Transverse colon (tissue), 4 donors: ENCODE data around the gene CCPG1.

Experiments used
- EP300 ChIP-seq: sonication (generic); formaldehyde crosslinking; IDR thresholded peaks from one replicate; pipeline ENCODE4 v1.6.1; 2017; ENCODE audit warnings: antibody characterized with exemption, low read depth
- POLR2AphosphoS5 ChIP-seq, 3 donors: sonication (generic); formaldehyde crosslinking; IDR thresholded peaks; one replicate each; pipeline ENCODE4 v1.6.1; 2016; ENCODE audit warnings: antibody characterized with exemption in 3 of 3
- TF ChIP-seq, protein P1 (sequence below), 5 experiments: fragments of 200-600 bp in 3 of 5; fragments of 450-650 bp in 2 of 5; sonication (generic) in 3 of 5; IDR thresholded peaks; 1 replicate in 2 of 5; 2 replicates in 3 of 5; pipeline ENCODE4 v1.5.1; 2016 to 2017; ENCODE audit warnings: antibody characterized with exemption in 5 of 5, inconsistent platforms in 3 of 5, mild to moderate bottlenecking in 2 of 5, moderate library complexity in 1 of 5

DNA sequence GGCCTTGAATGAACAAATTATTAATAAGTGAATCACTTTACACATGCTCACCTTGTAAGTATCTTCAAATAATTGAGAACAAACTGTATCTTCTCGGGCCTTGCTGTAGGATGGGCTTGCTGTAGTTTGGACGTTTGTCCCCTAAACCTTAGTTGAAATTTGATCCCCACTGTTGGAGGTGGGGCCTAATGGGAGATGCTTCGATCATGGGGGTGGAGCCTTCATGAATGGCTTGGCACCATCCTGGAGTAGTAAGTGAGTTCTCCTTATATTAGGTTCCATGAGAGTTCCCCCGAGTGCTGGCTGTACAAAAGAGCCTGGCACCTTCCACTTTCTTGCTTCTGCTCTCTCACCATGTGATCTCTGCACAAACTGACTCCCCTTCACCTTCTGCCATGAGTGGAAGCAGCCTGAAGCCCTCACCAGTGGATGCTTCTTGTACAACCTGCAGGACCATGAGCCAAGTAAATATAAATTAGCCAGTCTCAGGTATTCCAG lies 59.8 kb downstream of the CCPG1 start:
- TF ChIP-seq, protein P1, sequence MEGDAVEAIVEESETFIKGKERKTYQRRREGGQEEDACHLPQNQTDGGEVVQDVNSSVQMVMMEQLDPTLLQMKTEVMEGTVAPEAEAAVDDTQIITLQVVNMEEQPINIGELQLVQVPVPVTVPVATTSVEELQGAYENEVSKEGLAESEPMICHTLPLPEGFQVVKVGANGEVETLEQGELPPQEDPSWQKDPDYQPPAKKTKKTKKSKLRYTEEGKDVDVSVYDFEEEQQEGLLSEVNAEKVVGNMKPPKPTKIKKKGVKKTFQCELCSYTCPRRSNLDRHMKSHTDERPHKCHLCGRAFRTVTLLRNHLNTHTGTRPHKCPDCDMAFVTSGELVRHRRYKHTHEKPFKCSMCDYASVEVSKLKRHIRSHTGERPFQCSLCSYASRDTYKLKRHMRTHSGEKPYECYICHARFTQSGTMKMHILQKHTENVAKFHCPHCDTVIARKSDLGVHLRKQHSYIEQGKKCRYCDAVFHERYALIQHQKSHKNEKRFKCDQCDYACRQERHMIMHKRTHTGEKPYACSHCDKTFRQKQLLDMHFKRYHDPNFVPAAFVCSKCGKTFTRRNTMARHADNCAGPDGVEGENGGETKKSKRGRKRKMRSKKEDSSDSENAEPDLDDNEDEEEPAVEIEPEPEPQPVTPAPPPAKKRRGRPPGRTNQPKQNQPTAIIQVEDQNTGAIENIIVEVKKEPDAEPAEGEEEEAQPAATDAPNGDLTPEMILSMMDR (IDR thresholded peaks at IDR 0.05), result no peak
- no peak for TF ChIP-seq POLR2AphosphoS5 (IDR thresholded peaks at IDR 0.05)
- no peak for TF ChIP-seq EP300
